Body of pancreas (tissue), 4 donors: ENCODE results near the gene CFLAR.

Experiments
- POLR2A ChIP-seq, 3 donors: fragments of 450-650 bp; IDR thresholded peaks; one replicate each; pipeline ENCODE4 v1.6.1; 2016; ENCODE audit warnings: antibody characterized with exemption in 3 of 3, mild to moderate bottlenecking in 2 of 3
- TF ChIP-seq, protein P1 (sequence below), 7 experiments: fragments of 450-650 bp in 4 of 7; fragments of 200-600 bp in 3 of 7; sonication (generic) in 3 of 7; IDR thresholded peaks; one replicate each; pipeline ENCODE4 v1.5.1; 2016 to 2019; ENCODE audit warnings: antibody characterized with exemption in 7 of 7

DNA sequence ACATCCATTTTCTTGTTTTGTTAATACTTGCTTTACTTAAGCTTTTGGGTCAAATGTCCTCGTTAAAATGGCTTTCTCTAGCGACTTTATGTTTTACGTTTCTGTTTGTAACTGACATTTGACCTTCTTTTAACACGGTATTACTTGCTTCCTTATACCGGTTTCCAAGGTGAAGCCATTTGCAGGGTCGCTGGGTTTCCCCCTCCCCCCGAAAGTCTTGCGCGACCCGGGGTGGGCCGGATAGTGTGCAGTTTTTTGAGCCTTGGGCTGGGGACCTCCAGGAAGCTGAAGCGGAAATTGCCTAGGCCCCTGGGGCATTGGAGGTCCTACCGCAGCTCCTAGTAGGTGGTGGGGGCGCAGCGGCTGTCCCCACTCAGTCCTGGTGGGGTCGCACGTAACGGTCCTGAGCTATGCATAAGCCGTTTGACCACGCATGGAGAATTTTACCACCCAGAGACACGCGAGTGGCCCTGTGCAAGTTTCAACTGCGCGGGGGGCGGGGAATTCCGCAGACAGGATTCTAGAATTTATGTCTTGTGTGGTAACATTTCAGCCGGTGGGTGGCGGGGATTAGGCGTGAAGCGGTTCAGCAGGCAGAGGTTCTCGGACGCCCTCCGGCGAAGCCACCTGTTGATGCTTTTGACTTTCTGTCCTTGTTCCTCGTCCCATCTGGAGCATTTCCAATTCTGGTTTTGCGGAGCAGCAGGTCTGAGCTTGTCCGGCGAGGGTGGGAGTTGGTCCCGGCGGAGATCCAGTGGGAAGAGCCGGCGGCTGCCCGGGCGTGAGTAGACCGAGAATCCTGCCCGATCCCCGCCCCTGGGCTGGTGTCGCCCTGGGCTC, 2.4 kb downstream of the CFLAR start:
- TF ChIP-seq, protein P1, sequence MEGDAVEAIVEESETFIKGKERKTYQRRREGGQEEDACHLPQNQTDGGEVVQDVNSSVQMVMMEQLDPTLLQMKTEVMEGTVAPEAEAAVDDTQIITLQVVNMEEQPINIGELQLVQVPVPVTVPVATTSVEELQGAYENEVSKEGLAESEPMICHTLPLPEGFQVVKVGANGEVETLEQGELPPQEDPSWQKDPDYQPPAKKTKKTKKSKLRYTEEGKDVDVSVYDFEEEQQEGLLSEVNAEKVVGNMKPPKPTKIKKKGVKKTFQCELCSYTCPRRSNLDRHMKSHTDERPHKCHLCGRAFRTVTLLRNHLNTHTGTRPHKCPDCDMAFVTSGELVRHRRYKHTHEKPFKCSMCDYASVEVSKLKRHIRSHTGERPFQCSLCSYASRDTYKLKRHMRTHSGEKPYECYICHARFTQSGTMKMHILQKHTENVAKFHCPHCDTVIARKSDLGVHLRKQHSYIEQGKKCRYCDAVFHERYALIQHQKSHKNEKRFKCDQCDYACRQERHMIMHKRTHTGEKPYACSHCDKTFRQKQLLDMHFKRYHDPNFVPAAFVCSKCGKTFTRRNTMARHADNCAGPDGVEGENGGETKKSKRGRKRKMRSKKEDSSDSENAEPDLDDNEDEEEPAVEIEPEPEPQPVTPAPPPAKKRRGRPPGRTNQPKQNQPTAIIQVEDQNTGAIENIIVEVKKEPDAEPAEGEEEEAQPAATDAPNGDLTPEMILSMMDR (IDR thresholded peaks at IDR 0.05): peak in 6 of 7 experiments; percentile 22 to 65 (median 54)
- peak; percentile 28 to 85 (median 82) for TF ChIP-seq POLR2A (IDR thresholded peaks at IDR 0.05)
